HepG2 (cell line): ENCODE measurements around the gene MYORG. TPM values are rescaled to one million over a fixed set of nuclear protein-coding genes. Genes with fewer than 3 reads are reported as not detected.
A peak's percentile ranks its signal among the peaks of the same experiment; 100 is the strongest.

Source experiments
- GABPA ChIP-seq, 2 experiments: IDR thresholded peaks; 2 replicates each; pipeline ENCODE4 v1.6.1; 2011 to 2016; ENCODE audit warnings: low read depth in 2 of 2, low read length in 1 of 2, missing biosample characterization in 1 of 2, missing genetic modification characterization in 1 of 2
- GTF2F1 ChIP-seq: fragments of 150-350 bp; IDR thresholded peaks from 2 replicates; pipeline ENCODE4 v1.6.1; 2014; ENCODE audit warnings: low read length
- MED13 ChIP-seq: sonication (generic); formaldehyde crosslinking; IDR thresholded peaks from 2 replicates; pipeline ENCODE4 v1.5.0; 2020; ENCODE audit warnings: missing genetic modification reagents
- MTA3 ChIP-seq: sonication (generic); formaldehyde crosslinking; IDR thresholded peaks from 2 replicates; pipeline ENCODE4 v1.4.0; 2020; ENCODE audit warnings: missing genetic modification reagents
- MYC ChIP-seq: sonication (generic); formaldehyde crosslinking; IDR thresholded peaks from 2 replicates; pipeline ENCODE4 v1.9.0; 2021; ENCODE audit warnings: missing genetic modification reagents, borderline replicate concordance
- NFE2L2 ChIP-seq: fragments of 150-350 bp; IDR thresholded peaks from 2 replicates; pipeline ENCODE4 v1.6.1; 2014; ENCODE audit warnings: low read length
- NFKB2 ChIP-seq: sonication (generic); formaldehyde crosslinking; IDR thresholded peaks from 2 replicates; pipeline ENCODE4 v1.4.0; 2020; ENCODE audit warnings: missing genetic modification reagents, borderline replicate concordance
- RXRB ChIP-seq: IDR thresholded peaks from 2 replicates; pipeline ENCODE4 v1.6.1; 2016; ENCODE audit warnings: borderline replicate concordance, missing genetic modification reagents, missing compliant biosample characterization
- SP1 ChIP-seq, 2 experiments: fragments of 450-650 bp in 1 of 2; sonication (generic) in 1 of 2; formaldehyde crosslinking in 1 of 2; IDR thresholded peaks; 2 replicates each; pipeline versions ENCODE4 v1.4.0 to v1.6.1; 2016 to 2020; ENCODE audit warnings: missing genetic modification reagents in 1 of 2
- WIZ ChIP-seq: sonication (generic); formaldehyde crosslinking; IDR thresholded peaks from 2 replicates; pipeline ENCODE4 v1.5.1; 2020; ENCODE audit warnings: mild to moderate bottlenecking, missing genetic modification reagents
- ZNF17 ChIP-seq: sonication (generic); formaldehyde crosslinking; IDR thresholded peaks from 2 replicates; pipeline ENCODE4 v1.5.0; 2020; ENCODE audit warnings: mild to moderate bottlenecking, missing genetic modification reagents
- ZNF607 ChIP-seq: sonication (generic); formaldehyde crosslinking; IDR thresholded peaks from 2 replicates; pipeline ENCODE4 v1.5.1; 2020; ENCODE audit warnings: missing genetic modification reagents, mild to moderate bottlenecking, borderline replicate concordance
- ZNF773 ChIP-seq: sonication (generic); formaldehyde crosslinking; IDR thresholded peaks from 2 replicates; pipeline ENCODE4 v1.4.0; 2020; ENCODE audit warnings: missing genetic modification reagents, borderline replicate concordance
- polyA plus RNA-seq, 8 experiments: library from polyadenylated mRNA; depleted of rRNA in 3 of 8; stranded (reverse) in 7 of 8; unstranded in 1 of 8; fragments of >200 nt; fragmentation: Illumina TruSeq in 4 of 8; extraction: Trizol in 4 of 8; gene quantifications; 2 replicates each; pipeline versions ENCODE4 v1.2.1 to v1.2.3, GENCODE V29; 2011 to 2016; ENCODE audit warnings: low read depth in 4 of 8, missing spikeins in 1 of 8, mixed read lengths in 1 of 8; ENCODE audit not compliant: insufficient read depth in 1 of 8
- total RNA-seq, 5 experiments: library from RNA; depleted of rRNA; stranded (reverse); fragments of >200 nt; fragmentation: Illumina TruSeq; extraction: Trizol; gene quantifications; 2 replicates each; pipeline ENCODE4 v1.2.3, GENCODE V29; 2016; ENCODE audit warnings: low read depth in 1 of 5
- TF ChIP-seq, protein P1 (sequence below): sonication (generic); formaldehyde crosslinking; IDR thresholded peaks from 2 replicates; pipeline ENCODE4 v1.5.0; 2020; ENCODE audit warnings: mild to moderate bottlenecking, missing genetic modification reagents
- TF ChIP-seq, protein P2 (sequence below), 2 experiments: sonication (generic) in 1 of 2; formaldehyde crosslinking in 1 of 2; IDR thresholded peaks; 2 replicates each; pipeline versions ENCODE4 v1.4.0 to v1.6.1; 2016 to 2020; ENCODE audit warnings: borderline replicate concordance in 1 of 2, low read depth in 1 of 2, mild to moderate bottlenecking in 1 of 2, missing genetic modification reagents in 1 of 2
- TF ChIP-seq, protein P3 (sequence below): IDR thresholded peaks from 2 replicates; pipeline ENCODE4 v1.6.1; 2016; ENCODE audit warnings: missing genetic modification reagents, missing compliant biosample characterization
- TF ChIP-seq, protein P4 (sequence below): sonication (generic); formaldehyde crosslinking; IDR thresholded peaks from 2 replicates; pipeline ENCODE4 v1.5.0; 2020; ENCODE audit warnings: mild to moderate bottlenecking, missing genetic modification reagents

The MYORG gene
- total and polyA plus RNA-seq, 2 of the 13 experiments (the other 11 are each of a cell fraction or from before 2014, with no cell fraction given): 11.1 to 22.4 TPM

DNA sequence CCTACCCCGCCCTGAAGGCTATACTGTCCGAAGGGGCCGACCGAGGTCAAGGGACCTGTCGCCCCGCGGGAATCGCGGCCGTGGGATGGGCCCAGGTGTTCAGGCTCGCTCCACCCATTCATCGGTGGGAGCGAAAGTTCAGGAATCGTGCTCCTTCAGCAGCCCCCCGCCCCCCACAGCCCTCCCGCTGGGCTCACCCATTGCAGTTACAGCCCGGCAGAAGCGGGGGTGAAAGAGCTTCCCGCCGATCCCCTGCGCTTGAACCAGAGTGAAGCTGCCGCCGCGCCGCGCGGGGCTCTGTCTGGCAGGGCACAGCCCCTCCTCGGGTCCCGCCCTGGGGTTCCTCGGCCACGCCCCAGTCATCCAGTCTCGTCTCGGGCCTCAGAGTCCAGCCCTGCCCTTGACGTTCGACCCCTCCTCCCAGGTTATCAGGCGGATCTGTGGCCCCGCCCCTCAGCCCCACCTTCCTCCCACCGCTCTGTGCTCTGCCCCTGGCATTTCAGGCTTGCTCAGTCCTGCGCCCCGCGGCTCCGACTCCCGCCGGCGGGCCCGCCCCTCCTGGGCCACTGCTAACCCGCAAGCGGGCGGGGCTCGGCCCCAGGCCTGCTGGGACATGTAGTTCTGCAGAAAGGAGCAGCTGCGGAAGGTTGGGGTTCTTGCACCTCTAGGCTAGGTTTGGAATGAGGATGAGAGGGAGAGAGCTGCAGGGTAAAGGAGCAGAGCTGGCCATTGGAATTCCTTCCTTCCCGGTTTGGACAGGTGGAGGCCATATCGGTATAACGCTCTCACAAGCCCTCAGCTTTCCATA lies at the start of gene MYORG (continued):
- TF ChIP-seq GABPA (IDR thresholded peaks at IDR 0.05; ENCODE audit: low read depth, low read length) (no peak), GABPA (CRISPR knock-in tag; IDR thresholded peaks at IDR 0.05; ENCODE audit: low read depth) (no peak), ZNF773 (CRISPR knock-in tag) (no peak), NFKB2 (0 out of 2 replicates have a peak, but pooled peaks have one; percentile 2), MTA3 (CRISPR knock-in tag) (no peak), MYC (CRISPR knock-in tag) (peak; percentile 74; the same call in 1 of the 2 replicates), MED13 (CRISPR knock-in tag) (0 out of 2 replicates have a peak, but pooled peaks have one; percentile 7), WIZ (no peak), GTF2F1 (no peak), SP1 (IDR thresholded peaks at IDR 0.05) (no peak), SP1 (CRISPR knock-in tag; IDR thresholded peaks at IDR 0.05) (peak; percentile 85), ZNF607 (CRISPR knock-in tag) (peak; percentile 88; the same call in 1 of the 2 replicates), RXRB (CRISPR knock-in tag) (no peak; the same call in none of the 2 replicates), ZNF17 (no peak), NFE2L2 (no peak)
- TF ChIP-seq, protein P1, sequence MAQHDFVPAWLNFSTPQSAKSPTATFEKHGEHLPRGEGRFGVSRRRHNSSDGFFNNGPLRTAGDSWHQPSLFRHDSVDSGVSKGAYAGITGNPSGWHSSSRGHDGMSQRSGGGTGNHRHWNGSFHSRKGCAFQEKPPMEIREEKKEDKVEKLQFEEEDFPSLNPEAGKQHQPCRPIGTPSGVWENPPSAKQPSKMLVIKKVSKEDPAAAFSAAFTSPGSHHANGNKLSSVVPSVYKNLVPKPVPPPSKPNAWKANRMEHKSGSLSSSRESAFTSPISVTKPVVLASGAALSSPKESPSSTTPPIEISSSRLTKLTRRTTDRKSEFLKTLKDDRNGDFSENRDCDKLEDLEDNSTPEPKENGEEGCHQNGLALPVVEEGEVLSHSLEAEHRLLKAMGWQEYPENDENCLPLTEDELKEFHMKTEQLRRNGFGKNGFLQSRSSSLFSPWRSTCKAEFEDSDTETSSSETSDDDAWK: no peak
- TF ChIP-seq, protein P2, sequence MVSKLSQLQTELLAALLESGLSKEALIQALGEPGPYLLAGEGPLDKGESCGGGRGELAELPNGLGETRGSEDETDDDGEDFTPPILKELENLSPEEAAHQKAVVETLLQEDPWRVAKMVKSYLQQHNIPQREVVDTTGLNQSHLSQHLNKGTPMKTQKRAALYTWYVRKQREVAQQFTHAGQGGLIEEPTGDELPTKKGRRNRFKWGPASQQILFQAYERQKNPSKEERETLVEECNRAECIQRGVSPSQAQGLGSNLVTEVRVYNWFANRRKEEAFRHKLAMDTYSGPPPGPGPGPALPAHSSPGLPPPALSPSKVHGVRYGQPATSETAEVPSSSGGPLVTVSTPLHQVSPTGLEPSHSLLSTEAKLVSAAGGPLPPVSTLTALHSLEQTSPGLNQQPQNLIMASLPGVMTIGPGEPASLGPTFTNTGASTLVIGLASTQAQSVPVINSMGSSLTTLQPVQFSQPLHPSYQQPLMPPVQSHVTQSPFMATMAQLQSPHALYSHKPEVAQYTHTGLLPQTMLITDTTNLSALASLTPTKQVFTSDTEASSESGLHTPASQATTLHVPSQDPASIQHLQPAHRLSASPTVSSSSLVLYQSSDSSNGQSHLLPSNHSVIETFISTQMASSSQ (IDR thresholded peaks at IDR 0.05; ENCODE audit: low read depth): no peak; the same call in 1 of the 2 replicates
- TF ChIP-seq, protein P2 (CRISPR knock-in tag; IDR thresholded peaks at IDR 0.05; ENCODE audit: borderline replicate concordance): peak; percentile 45; the same call in 1 of the 2 replicates
- TF ChIP-seq, protein P3, sequence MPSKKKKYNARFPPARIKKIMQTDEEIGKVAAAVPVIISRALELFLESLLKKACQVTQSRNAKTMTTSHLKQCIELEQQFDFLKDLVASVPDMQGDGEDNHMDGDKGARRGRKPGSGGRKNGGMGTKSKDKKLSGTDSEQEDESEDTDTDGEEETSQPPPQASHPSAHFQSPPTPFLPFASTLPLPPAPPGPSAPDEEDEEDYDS (CRISPR knock-in tag): peak; percentile 92
- TF ChIP-seq, protein P4, sequence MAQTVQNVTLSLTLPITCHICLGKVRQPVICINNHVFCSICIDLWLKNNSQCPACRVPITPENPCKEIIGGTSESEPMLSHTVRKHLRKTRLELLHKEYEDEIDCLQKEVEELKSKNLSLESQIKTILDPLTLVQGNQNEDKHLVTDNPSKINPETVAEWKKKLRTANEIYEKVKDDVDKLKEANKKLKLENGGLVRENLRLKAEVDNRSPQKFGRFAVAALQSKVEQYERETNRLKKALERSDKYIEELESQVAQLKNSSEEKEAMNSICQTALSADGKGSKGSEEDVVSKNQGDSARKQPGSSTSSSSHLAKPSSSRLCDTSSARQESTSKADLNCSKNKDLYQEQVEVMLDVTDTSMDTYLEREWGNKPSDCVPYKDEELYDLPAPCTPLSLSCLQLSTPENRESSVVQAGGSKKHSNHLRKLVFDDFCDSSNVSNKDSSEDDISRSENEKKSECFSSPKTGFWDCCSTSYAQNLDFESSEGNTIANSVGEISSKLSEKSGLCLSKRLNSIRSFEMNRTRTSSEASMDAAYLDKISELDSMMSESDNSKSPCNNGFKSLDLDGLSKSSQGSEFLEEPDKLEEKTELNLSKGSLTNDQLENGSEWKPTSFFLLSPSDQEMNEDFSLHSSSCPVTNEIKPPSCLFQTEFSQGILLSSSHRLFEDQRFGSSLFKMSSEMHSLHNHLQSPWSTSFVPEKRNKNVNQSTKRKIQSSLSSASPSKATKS (CRISPR knock-in tag): no peak
